CD14-positive monocyte (primary cell): ENCODE data around the gene FBXO24. TPM values are rescaled to one million over a fixed set of nuclear protein-coding genes. Genes with fewer than 3 reads are reported as not detected.

Experiments
- DNase-seq, 3 donors: peaks; one replicate each; pipeline ENCODE4 v3.0.0-alpha.2; 2011 to 2022
- H2AFZ ChIP-seq: 2 replicates; pipeline ENCODE4 v1.6.0; 2012; ENCODE audit warnings: mild to moderate bottlenecking, low read depth, low read length, inconsistent platforms; ENCODE audit not compliant: insufficient read depth, poor library complexity, severe bottlenecking
- H3K27ac ChIP-seq, 2 donors: 1 replicate in 1 of 2; 2 replicates in 1 of 2; pipeline ENCODE4 v1.5.1; 2012 to 2013; ENCODE audit warnings: low read length in 2 of 2, control low read depth in 1 of 2, inconsistent platforms in 1 of 2, low read depth in 1 of 2, mild to moderate bottlenecking in 1 of 2
- H3K27me3 ChIP-seq, 2 donors: one replicate each; pipeline versions ENCODE4 v1.6.0 to v1.6.1; 2011 to 2013; ENCODE audit warnings: low read length in 2 of 2; ENCODE audit not compliant: control insufficient read depth in 2 of 2, insufficient read depth in 2 of 2
- H3K36me3 ChIP-seq, 2 donors: replicated peaks in 1 of 2; 1 replicate in 1 of 2; 2 replicates in 1 of 2; pipeline versions ENCODE4 v1.5.1 to v1.6.1; 2012 to 2013; ENCODE audit warnings: low read length in 2 of 2, control low read depth in 1 of 2, inconsistent platforms in 1 of 2, mild to moderate bottlenecking in 1 of 2; ENCODE audit not compliant: insufficient read depth in 2 of 2, control insufficient read depth in 1 of 2
- H3K4me1 ChIP-seq, 2 donors: 1 replicate in 1 of 2; 2 replicates in 1 of 2; pipeline versions ENCODE4 v1.5.1 to v1.6.1; 2012 to 2013; ENCODE audit warnings: low read length in 2 of 2, control low read depth in 1 of 2, inconsistent platforms in 1 of 2, mild to moderate bottlenecking in 1 of 2, moderate library complexity in 1 of 2; ENCODE audit not compliant: insufficient read depth in 2 of 2, control insufficient read depth in 1 of 2
- H3K4me2 ChIP-seq: replicated peaks from 2 replicates; pipeline ENCODE3; 2012; ENCODE audit warnings: low read length, moderate library complexity, mild to moderate bottlenecking; ENCODE audit not compliant: poor library complexity, severe bottlenecking; ENCODE audit errors: extremely low read depth
- H3K4me3 ChIP-seq, 3 experiments: fragments of 200-600 bp in 1 of 3; sonication (generic) in 1 of 3; replicated peaks in 1 of 3; 1 replicate in 2 of 3; 2 replicates in 1 of 3; pipeline ENCODE4 v1.5.1; 2011 to 2013; ENCODE audit warnings: low read length in 3 of 3, mild to moderate bottlenecking in 3 of 3, control low read depth in 2 of 3, low read depth in 2 of 3, inconsistent platforms in 1 of 3, moderate library complexity in 1 of 3
- H3K79me2 ChIP-seq: 2 replicates; pipeline ENCODE4 v1.6.0; 2012; ENCODE audit warnings: mild to moderate bottlenecking, control low read depth, inconsistent platforms, low read length, moderate library complexity; ENCODE audit not compliant: insufficient read depth
- H3K9ac ChIP-seq: 2 replicates; pipeline ENCODE4 v1.6.0; 2017; ENCODE audit warnings: low read length, mild to moderate bottlenecking; ENCODE audit not compliant: insufficient read depth, poor library complexity, severe bottlenecking
- H3K9me3 ChIP-seq, 2 donors: replicated peaks in 1 of 2; 1 replicate in 1 of 2; 2 replicates in 1 of 2; pipeline versions ENCODE4 v1.5.1 to v1.6.1; 2012 to 2013; ENCODE audit warnings: low read length in 2 of 2, control low read depth in 1 of 2; ENCODE audit not compliant: control insufficient read depth in 1 of 2, insufficient read depth in 1 of 2
- H4K20me1 ChIP-seq: 2 replicates; pipeline ENCODE4 v1.6.0; 2012; ENCODE audit warnings: mild to moderate bottlenecking, low read length, control low read depth, moderate library complexity; ENCODE audit not compliant: insufficient read depth
- H3K27ac Mint-ChIP-seq, 7 donors: one replicate each; pipeline ENCODE4 v1.8.0; 2020; ENCODE audit warnings: mild to moderate bottlenecking in 7 of 7, mixed read lengths in 7 of 7, moderate library complexity in 6 of 7, inconsistent platforms in 2 of 7
- H3K27me3 Mint-ChIP-seq, 3 donors: one replicate each; pipeline ENCODE4 v1.8.0; 2021 to 2022; ENCODE audit warnings: low read depth in 3 of 3, mild to moderate bottlenecking in 3 of 3, mixed read lengths in 3 of 3, moderate library complexity in 3 of 3, inconsistent platforms in 1 of 3
- H3K36me3 Mint-ChIP-seq, 2 donors: one replicate each; pipeline ENCODE4 v1.8.0; 2020; ENCODE audit warnings: mixed read lengths in 2 of 2, inconsistent platforms in 1 of 2, mild to moderate bottlenecking in 1 of 2
- H3K4me1 Mint-ChIP-seq: one replicate; pipeline ENCODE4 v1.8.0; 2020; ENCODE audit warnings: mild to moderate bottlenecking, mixed read lengths
- H3K4me3 Mint-ChIP-seq, 2 donors: one replicate each; pipeline ENCODE4 v1.8.0; 2020; ENCODE audit warnings: mild to moderate bottlenecking in 2 of 2, mixed read lengths in 2 of 2, moderate library complexity in 1 of 2
- H3K9me3 Mint-ChIP-seq, 7 donors: one replicate each; pipeline ENCODE4 v1.8.0; 2020 to 2022; ENCODE audit warnings: mixed read lengths in 7 of 7, mild to moderate bottlenecking in 6 of 7, moderate library complexity in 6 of 7, inconsistent platforms in 2 of 7
- WGBS: methylation state at CpG from one replicate; pipeline ENCODE4 v1.1.5; 2013; ENCODE audit warnings: missing lambda C conversion rate; ENCODE audit not compliant: insufficient coverage; 5-methylcytosine and 5-hydroxymethylcytosine counted together
- intact Hi-C, 2 donors: fragments of 100-400 bp; cut with micrococcal nuclease; formaldehyde crosslinking; loops; one replicate each; pipeline versions ENCODE4 v1.15.0 to v1.15.1; 2023
- polyA plus RNA-seq, 3 donors: library from polyadenylated mRNA; depleted of rRNA in 1 of 3; unstranded in 2 of 3; stranded (reverse) in 1 of 3; fragments of 300-500 nt in 2 of 3; fragments of >200 nt in 1 of 3; fragmentation: Illumina TruSeq in 2 of 3; gene quantifications; 1 replicate in 2 of 3; 2 replicates in 1 of 3; pipeline ENCODE4 v1.2.3, GENCODE V29; 2012 to 2021
- TF ChIP-seq, protein P1 (sequence below): fragments of 200-600 bp; IDR thresholded peaks from one replicate; pipeline ENCODE4 v1.8.0; 2022; ENCODE audit warnings: antibody characterized with exemption, mild to moderate bottlenecking

The FBXO24 gene
- polyA plus RNA-seq, 3 donors, result 0.42 to 1.2 (median 0.69) TPM

DNA sequence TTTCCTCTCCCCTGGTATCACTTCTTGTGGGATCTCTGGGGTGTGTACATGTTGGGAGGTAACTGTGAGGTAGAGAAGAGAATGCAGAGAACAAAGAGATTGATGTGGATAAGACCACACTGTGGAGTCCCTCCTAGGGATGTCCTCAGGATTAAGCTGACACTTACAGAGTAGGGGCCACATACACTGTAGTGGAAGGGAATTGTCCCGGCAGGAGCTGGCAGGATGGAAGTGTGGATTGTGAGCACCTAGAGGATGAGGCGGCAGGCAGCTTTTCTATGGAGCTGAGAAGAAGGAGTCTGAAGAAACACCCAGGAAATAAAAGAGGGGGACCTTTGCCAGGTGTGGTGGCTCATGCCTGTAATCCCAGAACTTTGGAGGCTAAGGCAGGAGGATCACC, 33.6 kb upstream of the FBXO24 start:
- Histone ChIP-seq H3K36me3 (no peaks in the 10 kb centered on the region), H3K4me1 (peaks cover 37 to 52% of the 10 kb centered on the region in 2 donors)

DNA sequence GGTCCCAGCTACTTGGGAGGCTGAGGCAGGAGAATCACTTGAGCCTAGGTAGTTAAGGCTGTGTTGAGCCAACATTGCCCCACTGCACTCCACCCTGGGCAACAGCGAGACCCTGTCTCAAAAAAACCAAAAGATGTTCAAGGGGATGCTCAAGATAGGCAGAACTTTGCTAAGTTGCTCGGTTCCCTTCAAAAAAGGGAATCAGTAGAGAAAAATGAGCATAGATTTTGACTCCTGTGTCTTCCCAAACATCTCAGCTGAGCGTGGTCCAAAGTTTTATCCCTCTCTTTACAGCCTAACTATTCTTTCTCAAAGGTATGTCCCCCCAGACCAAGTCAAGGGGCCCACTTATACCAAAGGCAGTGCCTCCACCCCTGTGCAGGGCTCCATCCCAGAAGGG, 33.1 kb upstream of the FBXO24 start:
- H3K4me1 Mint-ChIP-seq, result peaks cover 40% of the 10 kb centered on the region
- peaks cover 0 to 2% (median 0%) of the 10 kb centered on the region in 3 donors for H3K27me3 Mint-ChIP-seq
- Histone ChIP-seq H3K79me2 (no peaks in the 10 kb centered on the region), H4K20me1 (no peaks in the 10 kb centered on the region), H3K4me2 (no peak overlapping the region), H3K9me3 (no peaks in the 10 kb centered on the region), H3K27ac (no peak overlapping the region), H3K4me1 (peaks cover 33 to 47% of the 10 kb centered on the region in 2 donors), H2AFZ (no peak overlapping the region), H3K4me3 (no peak overlapping the region), H3K27me3 (no peaks in the 10 kb centered on the region), H3K36me3 (no peaks in the 10 kb centered on the region), H3K9ac (no peak overlapping the region)
- H3K36me3 Mint-ChIP-seq, result peaks cover 12 to 17% of the 10 kb centered on the region in 2 donors
- TF ChIP-seq, protein P1, sequence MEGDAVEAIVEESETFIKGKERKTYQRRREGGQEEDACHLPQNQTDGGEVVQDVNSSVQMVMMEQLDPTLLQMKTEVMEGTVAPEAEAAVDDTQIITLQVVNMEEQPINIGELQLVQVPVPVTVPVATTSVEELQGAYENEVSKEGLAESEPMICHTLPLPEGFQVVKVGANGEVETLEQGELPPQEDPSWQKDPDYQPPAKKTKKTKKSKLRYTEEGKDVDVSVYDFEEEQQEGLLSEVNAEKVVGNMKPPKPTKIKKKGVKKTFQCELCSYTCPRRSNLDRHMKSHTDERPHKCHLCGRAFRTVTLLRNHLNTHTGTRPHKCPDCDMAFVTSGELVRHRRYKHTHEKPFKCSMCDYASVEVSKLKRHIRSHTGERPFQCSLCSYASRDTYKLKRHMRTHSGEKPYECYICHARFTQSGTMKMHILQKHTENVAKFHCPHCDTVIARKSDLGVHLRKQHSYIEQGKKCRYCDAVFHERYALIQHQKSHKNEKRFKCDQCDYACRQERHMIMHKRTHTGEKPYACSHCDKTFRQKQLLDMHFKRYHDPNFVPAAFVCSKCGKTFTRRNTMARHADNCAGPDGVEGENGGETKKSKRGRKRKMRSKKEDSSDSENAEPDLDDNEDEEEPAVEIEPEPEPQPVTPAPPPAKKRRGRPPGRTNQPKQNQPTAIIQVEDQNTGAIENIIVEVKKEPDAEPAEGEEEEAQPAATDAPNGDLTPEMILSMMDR, result no peak
- H3K27ac Mint-ChIP-seq, result no peak overlapping the region
- no peaks in the 10 kb centered on the region for H3K9me3 Mint-ChIP-seq
- no peak for DNase-seq
- intact Hi-C loops, result no loop called here
- WGBS, result 90% methylated on average over 3 of the region's 3 CpGs
- H3K4me3 Mint-ChIP-seq, result no peak overlapping the region

More for the DNA sequence above, 33.6 kb upstream of the FBXO24 start:
- Mint-ChIP-seq H3K4me1 (peaks cover 44% of the 10 kb centered on the region), H3K27me3 (peaks cover 0 to 2% (median 0%) of the 10 kb centered on the region in 3 donors), H3K27ac (peak overlapping the region in 2 of 7 donors; percentile 50 to 63), H3K9me3 (no peaks in the 10 kb centered on the region), H3K4me3 (no peak overlapping the region), H3K36me3 (peaks cover 12 to 17% of the 10 kb centered on the region in 2 donors)
- TF ChIP-seq, protein P1, result no peak
- no peak overlapping the region for H2AFZ ChIP-seq
- no peak overlapping the region for H3K4me2 ChIP-seq
- H4K20me1 ChIP-seq, result no peaks in the 10 kb centered on the region
- no peaks in the 10 kb centered on the region for H3K27me3 ChIP-seq
- H3K79me2 ChIP-seq, result no peaks in the 10 kb centered on the region
- H3K9me3 ChIP-seq, result no peaks in the 10 kb centered on the region
- WGBS, result 100% methylated on average over 2 of the region's 2 CpGs
- H3K27ac ChIP-seq, result no peak overlapping the region
- no peak overlapping the region for H3K4me3 ChIP-seq
- no peak for DNase-seq
- no peak overlapping the region for H3K9ac ChIP-seq
- intact Hi-C loops, result no loop called here
